GM19438 (cell line): ENCODE data around the gene GMDS.
"Not testable (repeated sequence)": the region's sequence is repeated elsewhere in the genome, so short reads cannot be mapped to it uniquely, and the experiment has no call there.

ENCODE experiments used
- ATAC-seq: cut with Tn5 transposase; IDR thresholded peaks from one replicate; pipeline ENCODE4 v1.9.1; 2021; ENCODE audit warnings: low read depth; ENCODE audit not compliant: unreplicated experiment

Gene GMDS

DNA sequence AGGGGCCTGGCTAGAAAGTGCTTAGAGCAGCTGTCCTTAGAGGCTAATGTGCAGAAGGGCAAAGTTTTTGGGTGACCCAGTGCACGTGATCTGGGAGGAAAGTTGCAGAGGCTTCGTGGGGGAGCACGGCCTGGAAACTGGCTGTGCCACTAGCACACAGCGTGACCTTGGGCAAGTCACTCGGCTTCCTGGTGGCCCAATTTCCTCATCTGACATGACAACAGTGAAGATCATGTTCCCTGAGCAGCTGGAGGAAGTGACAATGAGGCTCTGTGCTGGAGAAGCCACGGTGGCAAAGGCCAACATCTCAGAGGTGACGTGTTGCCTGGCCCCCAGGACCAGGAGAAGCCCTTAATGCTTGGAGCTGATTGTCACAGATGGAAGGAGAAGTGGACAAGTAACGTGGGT, 536.2 kb downstream of the GMDS start:
- no peak for ATAC-seq

DNA sequence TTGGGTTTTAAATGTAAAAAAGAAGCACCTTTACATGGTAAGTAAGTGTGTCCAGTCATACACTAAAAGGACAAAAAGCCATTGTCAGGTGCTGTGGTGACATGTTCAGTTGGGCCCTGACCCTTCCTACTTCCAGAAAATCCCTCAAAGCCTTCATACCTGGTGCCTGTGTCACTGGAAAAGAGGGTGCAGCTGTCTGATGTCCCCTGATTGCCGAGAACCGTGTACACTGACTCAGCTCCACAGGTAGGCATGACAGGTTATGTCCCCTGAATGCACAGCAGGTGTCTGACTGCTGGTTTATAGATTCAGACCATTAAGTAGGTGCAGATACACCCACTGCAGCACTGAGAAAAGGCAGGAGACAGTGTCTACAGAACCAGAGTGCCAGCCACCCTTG, 536.6 kb downstream of the GMDS start:
- no peak for ATAC-seq

DNA sequence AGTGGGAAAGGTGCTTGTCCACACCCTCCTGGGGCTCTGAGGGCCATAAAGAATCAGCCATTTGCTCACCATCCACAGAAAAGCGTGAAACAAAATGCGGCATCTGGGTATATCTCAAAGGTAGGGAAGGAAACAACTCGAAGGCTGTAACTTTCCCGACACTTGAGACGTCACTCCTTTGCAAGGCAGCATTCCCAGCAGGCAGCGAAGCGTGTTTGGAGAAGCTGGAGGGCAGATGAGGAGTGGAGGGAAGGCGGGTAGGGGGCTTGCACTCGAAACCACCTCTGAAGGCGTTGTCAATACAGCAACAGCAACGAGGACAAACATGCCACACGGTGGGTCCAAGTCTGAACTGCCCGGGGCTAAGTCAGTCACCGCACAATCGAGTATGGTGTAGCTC, 537.3 kb downstream of the GMDS start:
- ATAC-seq = no peak

DNA sequence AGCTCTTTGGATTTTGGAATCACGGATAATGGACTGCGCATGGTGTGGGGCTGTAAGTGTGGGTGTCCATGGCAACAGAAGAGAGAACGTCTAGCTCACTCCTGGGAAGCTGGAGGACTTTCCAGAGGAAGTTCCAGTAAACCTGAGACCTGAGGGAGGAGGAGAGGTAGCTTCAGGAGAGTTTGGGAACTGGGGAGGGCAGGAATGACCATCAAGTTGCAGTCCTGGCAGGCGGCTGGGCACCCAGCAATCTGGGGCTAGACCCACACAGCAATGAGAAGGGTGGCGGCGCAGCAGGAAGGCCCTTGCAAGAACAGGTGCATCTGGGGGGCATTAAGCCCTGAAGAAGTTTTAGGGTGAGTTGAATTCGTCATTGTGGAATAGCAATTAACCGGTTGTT, 539.8 kb downstream of the GMDS start:
- no peak for ATAC-seq

DNA sequence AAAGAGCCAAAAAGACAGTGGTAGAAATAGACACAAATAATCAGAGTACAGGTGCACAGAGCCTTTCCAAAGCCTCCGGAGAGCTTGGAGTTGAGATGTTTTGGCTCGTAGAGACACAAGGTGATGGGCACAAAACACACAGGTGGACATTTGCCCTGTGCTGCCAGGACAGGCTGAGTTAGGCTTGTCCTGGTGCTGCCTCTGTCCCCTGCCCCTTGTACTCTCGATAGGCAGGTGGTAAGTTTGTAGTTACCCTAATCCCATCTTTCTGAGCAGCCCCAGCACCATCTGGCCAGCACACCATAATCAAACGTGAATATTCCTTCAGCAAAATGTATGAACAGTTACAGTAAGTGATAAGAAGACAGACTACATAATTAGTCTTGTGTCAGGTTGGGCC, 540.2 kb downstream of the GMDS start:
- no peak for ATAC-seq

DNA sequence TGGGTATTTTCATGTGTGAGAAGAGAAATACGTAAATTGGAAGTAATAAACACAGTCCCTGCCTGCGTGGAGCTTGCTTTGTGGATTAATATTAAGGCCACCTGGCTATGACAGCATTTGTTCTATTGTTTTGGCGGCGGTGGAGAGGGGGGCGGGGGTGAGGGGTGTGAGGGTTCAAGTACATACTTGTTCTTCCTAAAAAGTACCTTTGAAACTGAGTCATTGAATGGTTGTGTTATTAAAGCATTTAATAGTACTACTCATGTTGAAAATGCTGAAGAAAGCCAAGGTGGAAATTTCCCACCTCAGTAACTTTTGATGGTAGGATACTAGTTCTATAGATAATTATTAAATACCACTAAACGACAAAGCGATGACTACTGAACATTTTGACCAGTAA, 540.7 kb downstream of the GMDS start:
- no peak for ATAC-seq

DNA sequence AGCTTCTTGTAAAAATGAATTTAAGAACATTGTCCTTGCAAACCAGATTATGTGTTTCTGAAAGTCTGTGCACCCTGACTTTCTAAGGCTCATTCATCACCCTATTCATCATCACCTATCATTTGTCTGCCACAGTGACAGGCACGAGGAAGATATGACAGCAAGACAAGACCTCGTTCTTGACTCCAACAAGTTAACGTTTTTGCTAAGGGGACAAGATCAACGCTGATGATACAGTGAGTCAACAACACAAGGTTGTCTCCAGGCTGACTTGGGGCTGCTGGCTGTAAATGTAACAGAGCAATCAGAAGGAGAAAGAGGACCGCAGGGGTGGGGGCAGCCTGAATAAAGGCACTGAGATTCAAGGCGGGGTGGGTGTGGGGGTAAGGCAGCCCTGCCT, 541.5 kb downstream of the GMDS start:
- no peak for ATAC-seq

DNA sequence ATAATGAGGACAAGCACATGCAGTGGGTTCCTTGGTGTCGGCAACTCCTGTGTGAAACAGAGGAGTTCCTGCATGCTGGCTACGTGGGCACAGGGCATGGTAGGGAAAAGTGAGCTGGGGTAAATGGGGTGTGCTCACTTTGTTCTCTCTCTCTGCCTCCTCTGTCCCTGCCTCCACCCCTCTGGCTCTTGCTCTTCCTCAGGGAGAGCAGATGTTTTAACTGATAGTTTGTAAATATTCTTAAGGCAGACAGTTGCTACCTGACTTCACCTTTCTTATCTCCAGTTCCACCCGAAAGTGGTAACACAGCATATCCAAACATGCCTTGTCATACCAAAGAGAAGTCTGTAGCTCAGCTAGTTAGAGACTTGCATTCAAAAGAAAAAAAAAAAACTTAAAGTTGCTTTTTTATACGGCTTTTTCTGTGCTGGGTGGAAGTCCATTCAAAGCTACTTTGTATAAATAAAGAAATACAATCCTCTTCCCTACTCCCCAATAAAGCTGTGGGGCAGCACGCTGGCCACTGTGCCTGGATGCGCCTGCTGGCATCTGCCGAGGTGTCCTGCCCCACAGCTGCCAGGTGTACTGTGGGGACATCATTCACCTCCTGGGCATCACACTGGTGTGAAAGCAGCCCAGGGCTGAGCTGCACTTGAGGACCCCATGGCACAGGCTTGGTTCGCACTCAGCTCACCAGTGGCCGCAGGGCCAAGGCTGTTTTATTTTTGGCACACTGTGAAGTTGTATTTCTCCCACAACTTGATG, 542.1 kb downstream of the GMDS start:
- ATAC-seq = no peak

DNA sequence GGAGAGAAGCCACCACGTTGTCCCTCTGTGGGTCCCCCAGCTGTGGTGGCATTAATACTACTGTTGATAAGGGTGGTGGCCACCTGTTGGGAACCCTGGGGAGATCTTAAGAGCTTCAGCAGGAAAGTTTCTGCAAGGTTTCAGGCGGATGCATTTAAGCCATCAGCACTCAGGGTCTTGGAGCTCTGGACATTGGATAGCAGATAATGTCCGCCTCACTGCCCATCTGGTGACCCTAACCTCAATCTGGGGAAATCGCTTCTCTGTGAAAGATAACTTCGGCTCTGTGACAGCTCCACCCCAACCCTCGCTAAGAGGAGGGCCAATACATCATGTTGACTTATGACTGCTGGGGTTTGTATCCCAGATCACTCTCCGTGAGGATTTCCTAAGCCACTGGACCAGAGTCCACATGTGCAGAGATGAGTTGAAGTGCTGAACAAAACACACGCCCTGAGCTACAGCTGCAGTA, 542.8 kb downstream of the GMDS start:
- no peak for ATAC-seq

DNA sequence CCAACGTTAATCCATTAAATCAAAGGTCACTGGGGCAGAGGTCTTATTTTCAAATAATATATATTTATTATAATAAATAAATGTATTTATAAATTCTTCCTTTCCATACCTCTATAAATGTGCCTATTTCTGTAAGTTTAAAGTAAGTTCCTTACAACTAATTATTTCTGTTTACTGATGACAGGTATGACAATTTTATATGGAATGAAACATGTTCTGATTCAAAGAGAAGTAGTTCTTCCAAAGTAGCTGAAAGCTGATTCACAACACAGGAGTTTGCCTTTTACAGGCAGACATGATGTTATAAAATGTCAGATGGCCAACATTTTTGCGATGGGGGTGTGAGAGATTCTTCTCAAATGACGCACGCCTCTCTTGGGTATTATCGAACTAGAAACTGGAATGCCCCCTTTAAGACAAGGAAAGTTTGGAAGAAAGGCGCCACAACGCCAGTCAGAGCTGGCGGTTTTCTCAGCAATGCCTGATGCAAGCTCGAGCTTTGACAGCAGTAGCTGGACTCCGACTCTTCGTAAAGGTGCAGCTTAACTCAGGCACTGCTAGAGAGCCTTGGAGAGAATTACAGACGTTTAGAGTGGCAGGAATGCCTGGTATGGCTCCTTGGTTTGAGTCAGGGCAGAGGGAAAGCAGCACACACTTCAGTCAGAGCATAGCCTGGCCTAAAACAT, 543.6 kb downstream of the GMDS start:
- ATAC-seq = no peak

DNA sequence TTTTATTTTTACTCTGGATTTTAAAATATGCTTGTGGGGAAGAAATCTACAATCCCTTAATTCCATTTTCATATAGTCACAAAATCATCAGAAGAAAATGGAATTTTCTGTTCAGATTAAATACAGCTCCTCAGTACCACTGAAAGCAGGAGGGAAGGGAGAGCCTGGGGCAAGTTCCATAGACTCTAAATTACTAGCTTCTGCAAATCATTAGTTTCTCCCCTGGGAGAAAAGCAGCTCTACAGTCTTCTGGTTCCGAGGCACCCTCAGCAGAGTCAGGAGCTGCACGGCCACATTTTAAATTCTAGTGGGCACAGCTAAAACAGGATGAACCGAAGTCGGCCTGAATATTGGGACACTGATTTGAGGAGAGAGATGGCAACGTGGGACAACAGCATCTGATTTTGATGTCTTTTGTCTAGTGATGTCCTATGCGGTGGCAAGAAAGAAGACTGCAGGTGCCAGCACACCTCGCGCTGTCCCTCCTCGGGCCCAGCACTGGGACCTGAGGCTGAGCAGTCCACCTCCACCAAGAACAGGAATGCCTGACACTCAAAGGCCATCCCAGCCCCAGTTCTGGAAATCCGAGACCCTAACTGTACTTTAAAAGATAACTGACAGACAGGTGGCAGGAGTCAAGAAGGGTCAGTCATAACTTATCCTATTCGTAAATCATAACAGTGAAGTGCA, 545.0 kb downstream of the GMDS start:
- ATAC-seq = no peak

DNA sequence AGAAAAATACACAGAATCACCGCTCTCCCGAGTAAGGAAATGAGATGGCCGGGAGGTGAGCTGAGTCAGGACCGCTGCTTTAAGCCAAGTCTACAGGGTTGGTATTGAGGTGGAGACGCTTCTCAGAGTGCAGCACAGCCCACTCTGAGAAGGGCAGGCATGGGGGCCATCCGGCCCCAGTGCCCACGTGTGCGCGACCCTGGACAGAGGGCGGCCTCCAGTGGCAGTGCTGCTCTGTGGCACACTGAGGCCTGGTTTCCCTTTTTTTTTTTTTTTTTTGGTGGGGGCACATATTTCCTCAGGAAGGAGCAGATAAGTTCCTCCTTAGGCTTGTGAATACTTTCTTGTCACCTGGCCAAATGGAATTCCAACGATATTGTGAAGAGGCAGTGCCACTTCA, 546.9 kb downstream of the GMDS start:
- ATAC-seq = no peak

DNA sequence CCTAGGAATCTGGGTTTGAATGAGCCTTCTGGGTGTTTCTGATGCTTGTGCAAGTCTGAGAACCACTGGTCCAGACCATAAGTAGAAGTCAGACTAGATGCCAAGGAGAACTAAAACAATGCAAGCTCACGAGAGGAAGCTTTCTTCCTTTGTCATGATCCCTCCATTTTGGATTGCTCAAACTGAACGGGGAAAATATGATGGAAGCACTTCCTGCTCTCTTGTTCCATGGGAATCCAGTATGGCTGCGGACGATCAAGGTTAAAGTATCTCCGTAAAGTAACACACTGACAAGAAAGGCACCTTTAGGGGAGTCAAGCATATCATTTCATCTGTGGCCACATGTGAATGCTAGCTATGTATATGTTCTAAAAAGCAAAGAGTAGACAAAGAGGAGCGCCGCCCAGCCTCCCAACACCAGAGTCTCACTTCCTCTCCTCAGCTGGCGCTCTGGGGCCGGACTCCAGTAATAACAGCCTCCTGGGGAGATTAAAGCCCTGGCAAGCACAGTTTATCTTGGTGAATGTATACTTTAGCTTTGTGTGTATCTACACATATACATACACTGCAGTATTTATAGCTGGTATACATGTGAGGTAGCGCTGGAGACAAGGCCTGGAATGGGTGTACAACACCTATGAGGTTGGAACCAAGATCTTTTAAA, 547.6 kb downstream of the GMDS start:
- ATAC-seq = no peak

DNA sequence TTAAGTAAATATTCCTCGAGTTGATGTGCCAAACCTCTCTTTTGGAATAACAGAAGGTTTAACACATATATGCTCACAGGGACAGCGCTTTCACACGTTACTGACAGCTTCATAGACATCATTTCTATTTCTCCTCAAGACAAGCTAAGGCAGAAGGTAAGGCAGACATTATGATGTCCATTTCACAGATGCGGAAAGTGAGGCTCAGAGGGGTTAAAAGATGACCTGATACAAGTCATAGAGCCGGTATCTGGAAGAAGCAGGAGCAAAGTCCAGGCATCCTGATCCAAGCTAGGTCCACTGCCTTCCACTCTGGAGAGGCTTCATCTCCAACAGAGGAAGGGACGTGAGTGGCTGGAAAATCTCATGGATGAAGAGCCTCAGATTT, 548.9 kb downstream of the GMDS start:
- ATAC-seq = no peak

DNA sequence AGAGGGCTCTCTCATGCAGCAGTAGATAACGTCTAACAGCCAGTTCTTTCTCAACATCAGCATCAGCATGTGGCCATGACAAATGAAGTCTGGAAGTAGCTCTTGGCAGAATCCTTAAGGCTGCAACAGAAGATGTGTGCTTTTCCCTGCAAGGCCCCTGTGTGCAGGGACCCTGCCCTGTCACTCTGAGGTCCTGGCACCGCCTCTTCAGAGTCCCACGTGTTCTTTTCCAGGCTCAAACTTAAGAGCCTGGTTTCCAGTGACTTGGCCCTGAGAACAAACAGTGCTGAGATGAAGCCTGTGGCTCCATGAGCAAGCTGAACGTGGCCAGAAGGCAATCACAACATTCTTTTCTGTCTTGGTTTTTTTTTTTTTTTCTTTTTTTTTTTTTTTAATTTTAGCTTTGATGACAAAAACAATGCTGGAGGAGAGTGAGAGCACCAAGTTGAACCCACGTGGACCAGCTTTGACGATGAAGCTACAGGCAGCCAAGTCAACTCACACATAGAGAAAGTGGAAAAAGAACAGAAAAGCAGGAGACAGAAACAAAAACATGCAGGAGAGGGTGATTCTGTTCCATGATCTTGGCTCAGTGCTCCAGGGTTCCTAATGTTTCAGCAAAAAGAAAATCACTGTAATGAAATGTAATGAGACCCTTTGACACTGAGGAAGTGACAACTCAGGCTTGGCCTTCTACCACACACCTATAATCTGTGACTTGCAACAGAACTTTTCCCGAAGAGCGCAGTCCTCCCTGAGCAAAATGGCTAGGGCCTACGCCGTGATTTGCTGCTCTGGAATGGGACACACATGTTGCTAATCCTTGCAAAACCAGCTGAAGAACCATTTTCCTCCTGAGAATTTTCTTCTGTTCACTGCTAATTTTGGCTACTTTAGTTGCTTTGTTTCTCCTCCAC, 549.6 kb downstream of the GMDS start:
- ATAC-seq = no peak

DNA sequence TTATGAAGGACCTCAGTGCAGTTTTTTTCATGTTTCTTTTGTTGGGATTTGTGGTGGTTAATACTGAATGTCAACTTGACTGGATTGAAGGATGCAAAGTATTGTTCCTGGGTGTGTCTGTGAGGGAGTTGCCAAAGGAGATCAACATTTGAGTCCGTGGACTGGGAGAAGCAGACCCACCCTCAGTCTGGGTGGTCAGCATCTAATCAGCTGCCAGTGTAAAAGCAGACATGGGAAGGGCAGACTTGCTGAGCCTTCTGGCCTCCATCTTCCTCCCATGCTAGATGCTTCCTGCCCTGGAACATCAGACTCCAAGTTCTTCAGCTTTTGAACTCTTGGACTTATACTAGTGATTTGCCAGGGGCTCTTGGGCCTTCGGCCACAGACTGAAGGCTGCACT, 553.6 kb downstream of the GMDS start:
- not testable (repeated sequence) for ATAC-seq

DNA sequence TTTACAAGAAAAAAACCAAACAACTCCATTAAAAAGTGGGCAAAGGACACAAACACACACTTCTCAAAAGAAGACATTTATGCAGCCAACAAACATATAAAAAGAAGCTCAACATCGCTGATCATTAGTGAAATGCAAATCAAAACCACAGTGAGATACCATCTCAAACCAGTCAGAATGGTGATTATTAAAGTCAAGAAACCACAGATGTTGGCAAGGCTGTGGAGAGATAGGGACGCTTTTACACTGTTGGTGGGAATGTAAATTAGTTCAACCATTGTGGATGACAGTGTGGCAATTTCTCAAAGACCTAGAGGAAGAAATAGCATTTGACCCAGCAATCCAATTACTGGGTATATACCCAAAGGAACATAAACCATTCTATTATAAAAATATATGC, 554.7 kb downstream of the GMDS start:
- ATAC-seq = not testable (repeated sequence)

DNA sequence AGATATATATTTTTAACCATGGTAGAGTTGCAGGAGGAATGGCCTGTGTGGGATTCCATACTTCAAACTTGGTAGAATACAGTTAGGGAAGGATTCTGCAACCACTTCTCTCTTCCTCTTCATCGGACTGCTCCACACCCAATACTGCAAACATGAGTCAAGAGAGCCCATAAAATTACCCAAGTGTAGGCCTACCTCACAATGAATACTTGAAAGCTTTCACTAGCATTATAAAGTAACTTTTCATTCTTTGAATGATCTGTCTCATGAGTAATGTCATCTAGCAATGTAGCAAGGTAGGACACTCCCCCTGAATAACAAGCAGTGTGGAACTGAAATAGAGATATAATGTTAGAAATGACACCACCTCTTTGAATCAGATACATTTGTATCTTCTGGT, 556.3 kb downstream of the GMDS start:
- ATAC-seq = no peak

DNA sequence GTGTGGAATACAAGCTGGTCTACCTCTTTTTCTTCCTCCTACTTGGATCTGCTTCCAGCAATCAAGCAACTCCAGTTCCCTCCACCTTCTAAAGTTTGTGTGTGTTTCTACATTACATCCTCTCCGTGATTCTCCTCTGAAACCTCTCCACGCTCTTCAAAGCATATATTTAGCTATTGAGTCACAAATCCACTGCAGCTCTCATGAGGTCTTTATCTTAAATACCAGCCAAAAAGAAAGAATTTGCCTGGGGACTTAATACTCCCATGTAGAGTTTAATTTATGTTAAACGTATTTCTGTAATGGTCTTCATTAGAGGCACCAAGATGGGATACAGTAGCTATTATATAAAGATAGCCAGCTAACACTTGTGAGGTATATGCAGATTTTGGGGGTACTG, 557.0 kb downstream of the GMDS start:
- no peak for ATAC-seq

DNA sequence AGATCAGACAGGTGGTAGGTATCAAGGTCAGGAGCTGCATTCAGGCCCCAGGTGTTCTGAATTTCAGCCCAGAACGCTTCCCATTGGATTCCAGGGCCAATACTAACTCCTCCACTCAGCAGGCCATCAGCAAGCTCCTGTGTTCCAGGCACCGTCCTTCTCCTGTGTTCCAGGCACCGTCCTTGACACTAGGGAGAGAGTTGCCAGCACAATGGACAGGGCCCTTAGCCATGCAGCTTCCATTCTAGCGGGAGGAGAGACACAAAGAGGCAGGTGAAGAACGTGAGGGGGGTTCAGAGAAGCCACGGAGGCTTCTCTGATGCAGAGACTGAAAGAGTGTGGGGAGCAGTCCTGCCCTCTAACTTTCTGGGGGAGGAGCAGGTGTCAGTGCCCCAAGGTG, 558.0 kb downstream of the GMDS start:
- ATAC-seq = no peak
